OCI-LY1 (cell line): ENCODE data around the gene LTBP1.

Experiments used
- CTCF ChIP-seq: fragments of 200-600 bp; sonication (generic), shearing (Covaris generic); IDR thresholded peaks from 2 replicates; pipeline ENCODE4 v1.5.1; 2017; ENCODE audit warnings: mild to moderate bottlenecking, antibody characterized with exemption, low read length, moderate library complexity, mixed read lengths
- EZH2 ChIP-seq: fragments of 200-600 bp; sonication (generic), shearing (Covaris generic); IDR thresholded peaks from 2 replicates; pipeline ENCODE4 v1.8.0; 2017; ENCODE audit warnings: borderline replicate concordance, mixed run types, mild to moderate bottlenecking, antibody characterized with exemption, low read length, moderate library complexity, mixed read lengths

GRCh38 chr2:33139949-33140348, 193.2 kb downstream of the LTBP1 start:
- TF ChIP-seq CTCF (no peak), EZH2 (no peak)
